Peyer's patch (tissue), 4 donors: Measurements from ENCODE around the gene LCN10. TPM values are rescaled to one million over a fixed set of nuclear protein-coding genes. Genes with fewer than 3 reads are reported as not detected.

ENCODE experiments used
- DNase-seq, 3 donors: peaks; one replicate each; pipeline ENCODE4 v3.0.0-alpha.2; 2017 to 2019
- H3K27ac ChIP-seq, 4 donors: fragments of 200-600 bp; sonication (generic); one replicate each; pipeline ENCODE4 v1.5.1; 2016 to 2019
- H3K27me3 ChIP-seq, 2 donors: fragments of 200-600 bp; sonication (generic); one replicate each; pipeline ENCODE4 v1.5.1; 2019
- H3K36me3 ChIP-seq, 3 donors: fragments of 200-600 bp; sonication (generic); one replicate each; pipeline ENCODE4 v1.5.1; 2016 to 2019
- H3K4me1 ChIP-seq, 4 donors: fragments of 200-600 bp; sonication (generic); one replicate each; pipeline ENCODE4 v1.5.1; 2016 to 2019
- H3K4me3 ChIP-seq, 4 donors: fragments of 200-600 bp; sonication (generic); 1 replicate in 3 of 4; 2 replicates in 1 of 4; pipeline ENCODE4 v1.5.1; 2016 to 2019; ENCODE audit warnings: mild to moderate bottlenecking in 1 of 4
- H3K9me3 ChIP-seq, 4 donors: fragments of 200-600 bp; sonication (generic); one replicate each; pipeline ENCODE4 v1.5.1; 2016 to 2019; ENCODE audit warnings: mild to moderate bottlenecking in 1 of 4
- CTCF ChIP-seq, 6 experiments: fragments of 450-650 bp in 4 of 6; fragments of 200-600 bp in 2 of 6; sonication (generic) in 1 of 6; IDR thresholded peaks; one replicate each; pipeline ENCODE4 v1.5.1; 2017 to 2019; ENCODE audit warnings: antibody characterized with exemption in 6 of 6, mild to moderate bottlenecking in 3 of 6, moderate library complexity in 1 of 6
- POLR2A ChIP-seq, 2 donors: fragments of 450-650 bp; IDR thresholded peaks; one replicate each; pipeline ENCODE4 v1.5.1; 2017; ENCODE audit warnings: antibody characterized with exemption in 2 of 2, mild to moderate bottlenecking in 2 of 2, moderate library complexity in 2 of 2
- total RNA-seq, 4 donors: library from RNA; depleted of rRNA; stranded (reverse); fragments of >200 nt; gene quantifications; one replicate each; pipeline ENCODE4 v1.1.0, GENCODE V29; 2016

Gene LCN10
- total RNA-seq, 4 donors from 2014 or later, result 1.1 to 28.1 (median 4.4) TPM

GRCh38 chr9:136784997-136785361 lies 42.2 kb upstream of the LCN10 start:
- Histone ChIP-seq H3K27me3 (no peaks in the 10 kb centered on the region), H3K4me3 (no peak overlapping the region), H3K27ac (peak overlapping the region in 1 of 4 donors; percentile 33), H3K36me3 (no peaks in the 10 kb centered on the region), H3K4me1 (peaks cover 0 to 31% (median 5%) of the 10 kb centered on the region in 4 donors), H3K9me3 (no peaks in the 10 kb centered on the region)
- DNase-seq, result no peak
- TF ChIP-seq CTCF (IDR thresholded peaks at IDR 0.05) (no peak), POLR2A (IDR thresholded peaks at IDR 0.05) (no peak)

DNA sequence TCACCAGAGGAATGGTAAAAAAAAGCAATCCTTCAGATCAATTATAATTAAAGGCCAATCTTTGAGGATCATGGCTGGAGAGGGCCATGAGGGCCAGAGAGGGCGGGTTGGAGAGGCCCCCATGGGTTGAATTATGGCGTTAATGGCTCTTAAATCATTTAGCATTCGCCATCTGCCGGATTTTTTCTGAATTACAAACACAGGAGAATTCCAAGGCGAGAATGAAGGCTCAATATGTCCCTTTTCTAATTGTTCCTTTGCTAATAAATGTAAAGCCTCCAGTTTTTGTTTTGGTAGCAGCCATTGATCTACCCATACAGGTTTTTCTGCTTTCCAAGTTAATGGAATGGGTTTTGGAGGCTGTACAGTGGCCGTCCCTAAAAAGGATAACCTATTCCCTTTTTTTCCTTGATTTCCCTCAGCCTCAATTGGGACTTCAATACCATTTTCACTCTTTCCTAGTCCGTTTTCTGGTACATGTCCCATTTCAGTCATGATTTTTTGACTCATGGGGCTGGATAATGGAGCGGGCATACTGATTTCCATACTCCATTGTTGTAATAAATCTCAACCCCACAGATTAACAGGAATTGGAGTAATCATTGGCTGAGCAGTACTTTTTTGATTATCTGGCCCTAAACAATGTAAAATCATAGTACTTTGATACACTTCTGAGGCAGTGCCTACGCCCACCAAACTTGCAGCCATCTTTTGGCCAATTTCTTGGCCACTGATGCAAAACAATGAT lies 41.7 kb upstream of the LCN10 start:
- H3K27me3 ChIP-seq, result no peaks in the 10 kb centered on the region
- H3K36me3 ChIP-seq, result no peaks in the 10 kb centered on the region
- H3K4me3 ChIP-seq, result no peak overlapping the region
- no peak overlapping the region for H3K27ac ChIP-seq
- H3K9me3 ChIP-seq, result no peaks in the 10 kb centered on the region
- TF ChIP-seq POLR2A (IDR thresholded peaks at IDR 0.05) (no peak), CTCF (IDR thresholded peaks at IDR 0.05) (peak; percentile 46 to 70 (median 58))
- peaks cover 0 to 28% (median 2%) of the 10 kb centered on the region in 4 donors for H3K4me1 ChIP-seq
- no peak for DNase-seq

- H3K9me3 ChIP-seq, result no peaks in the 10 kb centered on the region
- no peak for DNase-seq
- H3K4me1 ChIP-seq, result peaks cover 0 to 24% (median 0%) of the 10 kb centered on the region in 4 donors
- H3K27me3 ChIP-seq, result no peaks in the 10 kb centered on the region
- no peak for TF ChIP-seq POLR2A (IDR thresholded peaks at IDR 0.05)
- TF ChIP-seq CTCF (IDR thresholded peaks at IDR 0.05), result no peak
- H3K27ac ChIP-seq, result no peak overlapping the region
- no peak overlapping the region for H3K4me3 ChIP-seq
- no peaks in the 10 kb centered on the region for H3K36me3 ChIP-seq
Measured at GRCh38 chr9:136782452-136782851, 39.7 kb upstream of the LCN10 start.

- TF ChIP-seq CTCF (IDR thresholded peaks at IDR 0.05) (no peak), POLR2A (IDR thresholded peaks at IDR 0.05) (no peak)
- Histone ChIP-seq H3K36me3 (no peaks in the 10 kb centered on the region), H3K9me3 (no peaks in the 10 kb centered on the region), H3K27me3 (no peaks in the 10 kb centered on the region), H3K27ac (no peak overlapping the region), H3K4me1 (peaks cover 0 to 7% (median 0%) of the 10 kb centered on the region in 4 donors), H3K4me3 (no peak overlapping the region)
- DNase-seq, result no peak
Measured at GRCh38 chr9:136779808-136780207, 37.1 kb upstream of the LCN10 start.

GRCh38 chr9:136777359-136777758 lies 34.6 kb upstream of the LCN10 start:
- TF ChIP-seq CTCF (IDR thresholded peaks at IDR 0.05), result no peak
- TF ChIP-seq POLR2A (IDR thresholded peaks at IDR 0.05), result no peak
- peak overlapping the region in 1 of 4 donors; percentile 22 for H3K4me3 ChIP-seq
- H3K4me1 ChIP-seq, result no peaks in the 10 kb centered on the region
- H3K27ac ChIP-seq, result peak overlapping the region in 2 of 4 donors; percentile 27 to 64
- no peaks in the 10 kb centered on the region for H3K9me3 ChIP-seq
- no peaks in the 10 kb centered on the region for H3K36me3 ChIP-seq
- no peaks in the 10 kb centered on the region for H3K27me3 ChIP-seq
- DNase-seq, result no peak
